Left renal cortex interstitium (tissue), 4 donors: ENCODE data around the gene PPM1H. TPM values are rescaled to one million over a fixed set of nuclear protein-coding genes. Genes with fewer than 3 reads are reported as not detected.

Experiments used
- DNase-seq, 4 donors: peaks; one replicate each; pipeline ENCODE4 v3.0.0-alpha.2; 2013; ENCODE audit warnings: low read depth in 4 of 4, low spot score in 2 of 4, missing footprints in 1 of 4
- polyA plus RNA-seq, 4 donors: library from polyadenylated mRNA; unstranded; fragments of 120-200 nt; gene quantifications; one replicate each; pipeline ENCODE4 v1.2.1, GENCODE V29; 2013; ENCODE audit not compliant: insufficient read length in 4 of 4

PPM1H gene
- polyA plus RNA-seq, 4 donors, result 26.2 to 27.8 (median 27.0) TPM

- DNase-seq, result no peak
Observed at GRCh38 chr12:62878211-62878610, 56.7 kb downstream of the PPM1H start.

GRCh38 chr12:62876938-62877548 is 57.9 kb downstream of the PPM1H start:
- DNase-seq, result no peak

DNA sequence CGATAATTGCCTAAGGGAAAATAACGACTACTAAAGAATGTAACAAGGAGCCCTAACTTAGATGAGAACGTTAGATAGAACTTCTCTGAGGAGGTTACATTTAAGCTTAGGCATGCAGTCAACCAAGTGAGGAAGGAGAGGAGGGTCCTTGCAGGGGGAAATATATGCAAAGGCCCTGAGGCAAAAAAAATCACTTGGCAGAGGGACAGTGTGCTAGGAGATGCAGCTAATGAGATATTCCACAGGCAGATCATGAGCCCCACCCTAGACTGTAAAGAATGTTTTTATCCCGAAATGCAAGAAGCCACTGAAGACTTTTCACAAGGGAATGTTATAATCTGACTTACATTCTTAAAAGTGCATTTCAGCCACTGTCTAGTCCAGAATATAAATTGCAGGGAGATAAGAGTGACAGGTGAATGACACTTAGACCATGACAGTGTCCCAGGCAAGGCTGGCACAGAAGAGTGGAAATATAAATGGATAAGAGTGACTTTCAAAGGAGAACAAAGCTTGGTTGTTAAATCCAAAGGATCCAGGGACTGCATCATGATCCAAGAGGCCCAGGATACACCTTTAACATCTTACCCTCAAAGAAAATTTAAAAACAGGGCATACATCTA is 61.0 kb downstream of the PPM1H start:
- no peak for DNase-seq

DNA sequence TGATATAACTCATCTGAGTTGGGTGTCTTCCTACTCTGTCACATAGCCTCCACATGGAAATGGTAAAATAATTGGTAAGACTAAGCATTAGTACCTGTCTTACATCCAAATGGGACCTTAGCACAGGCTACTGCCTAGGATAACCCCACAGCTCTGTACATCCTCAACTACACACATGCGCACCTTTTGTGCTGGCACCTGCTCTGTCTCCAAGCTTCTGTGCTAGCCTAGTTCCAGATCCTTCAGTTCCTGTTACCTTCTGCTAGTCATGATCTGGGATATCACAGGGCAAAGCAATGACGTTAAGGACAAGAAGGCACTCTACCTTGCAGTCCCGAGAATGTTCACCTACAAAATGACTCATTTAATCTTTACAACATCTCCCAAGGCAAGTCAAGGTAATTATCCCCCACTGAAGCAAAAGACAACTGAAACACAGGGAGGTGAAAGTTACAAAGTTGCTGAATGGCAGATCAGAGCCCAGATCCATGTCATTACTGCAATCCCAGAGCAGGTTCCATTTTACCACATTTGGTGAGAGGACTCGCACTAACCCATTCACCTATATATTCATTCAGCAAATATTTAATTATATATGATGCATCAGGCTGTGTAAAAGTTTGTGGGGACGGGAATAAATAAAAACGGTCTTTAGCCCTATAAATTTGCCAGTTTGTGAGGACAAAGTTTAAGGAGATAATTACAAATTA is 61.7 kb downstream of the PPM1H start:
- DNase-seq, result no peak

- no peak for DNase-seq
Observed at GRCh38 chr12:62868820-62869219, 66.1 kb downstream of the PPM1H start.

DNA sequence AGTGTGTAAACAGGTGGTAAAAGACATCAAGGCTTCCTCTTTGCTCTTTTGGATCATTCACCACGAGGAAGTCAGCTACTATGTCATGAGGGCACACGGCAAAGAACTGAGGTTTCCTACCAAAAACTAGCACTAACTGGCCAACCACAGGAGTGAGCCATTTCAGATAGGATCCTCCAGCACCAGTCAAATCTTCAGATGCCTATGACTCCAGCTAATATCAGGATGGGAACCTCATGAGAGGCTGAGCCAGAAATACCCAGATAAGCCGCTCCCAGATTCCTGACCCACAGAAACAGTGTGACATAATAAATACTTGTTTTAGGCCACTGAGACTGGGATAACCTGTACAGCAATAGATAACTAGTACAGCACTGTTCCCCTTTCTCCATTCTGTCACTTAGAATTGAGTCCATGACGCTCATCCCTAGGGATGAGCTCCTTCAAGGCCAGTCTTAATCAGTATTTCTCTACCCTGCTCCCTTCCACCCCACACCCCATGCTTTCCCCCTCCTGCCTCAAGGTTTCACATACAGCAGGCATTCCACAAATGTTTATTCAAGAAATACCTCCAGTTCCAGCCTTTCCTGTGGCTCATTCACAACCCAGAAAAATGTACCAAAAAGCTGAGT is 68.4 kb downstream of the PPM1H start:
- no peak for DNase-seq

GRCh38 chr12:62865937-62866336 is 69.0 kb downstream of the PPM1H start:
- no peak for DNase-seq

GRCh38 chr12:62865065-62865464 is 69.9 kb downstream of the PPM1H start:
- no peak for DNase-seq

DNA sequence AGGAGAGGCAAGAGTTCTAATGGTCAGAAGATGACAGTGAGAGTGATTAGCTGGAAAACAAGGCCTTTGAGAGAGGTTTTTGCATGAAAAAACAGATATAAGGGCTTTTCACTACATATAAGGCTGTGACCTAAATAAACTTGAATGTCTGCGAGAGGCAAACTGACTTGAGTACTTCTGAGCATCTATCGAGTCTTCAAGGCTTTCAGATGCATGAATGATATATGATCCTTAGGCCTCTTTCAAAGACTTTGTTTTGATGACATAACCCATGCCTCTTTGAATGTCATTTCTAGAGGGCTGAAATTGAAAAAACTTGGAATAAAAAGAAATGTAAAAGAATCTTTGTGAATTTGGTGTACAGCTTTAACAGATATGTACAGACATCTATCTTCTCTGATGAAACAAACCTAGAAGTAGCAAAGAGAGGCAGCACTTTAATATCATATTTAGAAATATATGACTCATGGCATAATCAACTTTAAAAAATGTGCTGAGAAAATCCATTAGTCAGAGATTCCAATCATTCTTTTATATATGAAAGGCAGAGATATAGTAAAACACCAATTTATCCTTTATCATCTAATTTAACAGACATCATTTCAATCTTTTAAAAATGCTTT is 72.6 kb downstream of the PPM1H start:
- DNase-seq, result no peak

- DNase-seq, result no peak
Observed at GRCh38 chr12:62861586-62861985, 73.4 kb downstream of the PPM1H start.

- DNase-seq, result no peak
Observed at GRCh38 chr12:62860501-62861411, 74.2 kb downstream of the PPM1H start.

GRCh38 chr12:62860020-62860419 is 74.9 kb downstream of the PPM1H start:
- no peak for DNase-seq

- DNase-seq, result no peak
Observed at GRCh38 chr12:62859321-62859737, 75.6 kb downstream of the PPM1H start.

DNA sequence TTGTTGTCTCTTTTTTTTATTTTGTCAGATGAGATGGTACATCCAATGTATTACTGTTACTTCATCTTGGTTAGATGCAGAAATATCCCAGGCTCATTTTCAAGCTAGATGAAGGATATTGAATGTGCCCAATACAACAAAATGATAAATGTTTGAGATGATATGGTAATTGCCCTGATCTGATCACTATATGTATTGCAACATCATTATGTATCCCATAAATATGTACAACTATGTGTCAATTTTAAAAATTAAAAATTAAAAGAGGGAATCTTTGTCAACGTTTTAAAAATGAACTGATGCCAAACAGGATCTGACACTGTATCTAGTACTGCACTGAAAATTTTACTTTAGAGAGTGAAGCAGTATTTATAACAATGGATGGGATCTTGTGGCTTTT is 78.5 kb downstream of the PPM1H start:
- DNase-seq, result no peak

DNA sequence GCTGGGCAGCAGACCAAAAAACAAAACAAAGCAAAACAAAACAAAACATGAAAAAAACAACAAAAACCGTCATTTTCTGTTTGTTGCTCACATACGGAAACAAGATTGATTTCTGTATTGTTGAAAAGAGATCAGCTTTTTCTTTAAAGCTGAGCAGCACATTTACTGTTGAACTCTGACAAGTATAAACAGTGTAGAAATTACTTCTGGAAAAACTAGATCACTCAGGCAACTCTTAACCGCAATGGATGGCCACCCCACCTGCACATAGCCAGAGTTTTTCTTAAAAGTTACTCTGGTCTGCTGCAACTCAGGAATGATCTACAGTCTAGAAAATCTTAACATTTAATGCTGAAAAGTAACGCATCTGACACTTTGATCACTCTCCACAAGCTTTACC is 80.9 kb downstream of the PPM1H start:
- DNase-seq, result no peak

GRCh38 chr12:62849398-62849797 is 85.6 kb downstream of the PPM1H start:
- DNase-seq, result no peak

GRCh38 chr12:62848418-62848817 is 86.5 kb downstream of the PPM1H start:
- DNase-seq, result no peak

DNA sequence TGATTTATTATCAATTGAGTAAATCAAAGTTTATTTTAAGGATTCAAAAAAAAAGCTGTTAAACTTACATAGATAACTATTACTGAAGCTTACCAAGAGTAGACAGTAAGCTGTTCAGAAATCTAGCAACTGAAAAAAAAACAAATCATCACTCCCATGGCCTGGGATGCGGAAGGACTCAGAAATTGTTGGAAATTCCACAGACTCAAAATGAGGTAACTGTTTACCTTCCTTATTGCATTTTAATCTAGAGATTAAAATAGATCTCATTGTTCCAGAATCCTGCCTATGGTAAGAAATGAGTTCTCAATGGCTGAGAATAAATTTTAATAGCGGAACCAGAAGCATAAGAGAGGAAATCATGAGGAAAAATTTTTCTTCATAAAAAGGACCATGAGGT is 87.2 kb downstream of the PPM1H start:
- DNase-seq, result no peak

DNA sequence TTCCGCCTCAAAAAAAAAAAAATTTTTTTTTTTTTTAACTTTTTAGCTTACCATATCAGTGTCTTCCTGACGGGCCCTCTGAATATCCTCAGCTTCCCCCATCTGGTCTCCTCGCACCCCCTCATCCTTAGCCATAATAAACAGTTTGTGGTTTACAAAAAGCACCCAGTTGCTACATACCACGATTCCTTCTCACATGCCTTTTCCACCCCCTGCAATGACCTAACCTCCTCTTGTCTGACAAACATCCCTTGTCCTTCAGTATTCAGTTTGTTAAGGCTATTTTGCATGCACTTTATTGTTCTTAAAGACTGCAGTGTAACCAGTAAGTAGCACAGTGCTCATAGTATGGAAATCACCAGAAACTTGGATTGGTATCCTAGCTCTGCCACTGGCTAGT is 88.5 kb downstream of the PPM1H start:
- no peak for DNase-seq

DNA sequence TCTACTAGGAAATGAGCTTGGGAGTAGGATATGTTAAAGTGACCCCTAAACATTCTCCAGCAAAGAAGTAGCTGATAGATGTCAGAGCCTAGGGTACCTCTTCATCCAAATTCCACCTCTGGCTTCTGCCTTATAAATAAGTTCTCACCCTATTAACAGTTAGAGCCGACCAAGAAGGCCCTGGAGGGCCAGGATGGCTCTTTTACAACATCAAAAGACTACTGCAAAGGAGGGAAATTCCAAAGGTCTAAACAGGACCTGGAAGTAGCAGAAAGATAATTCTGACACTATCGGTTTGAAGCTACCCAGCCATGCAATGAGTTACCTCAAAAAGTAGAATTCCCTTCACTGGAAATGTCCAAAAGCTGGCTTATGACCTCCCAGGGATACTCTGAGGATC is 90.0 kb downstream of the PPM1H start:
- no peak for DNase-seq
